ENCODE results near the gene FREM1.
A peak's percentile ranks its signal among the peaks of the same experiment; 100 is the strongest.

Gene FREM1

DNA sequence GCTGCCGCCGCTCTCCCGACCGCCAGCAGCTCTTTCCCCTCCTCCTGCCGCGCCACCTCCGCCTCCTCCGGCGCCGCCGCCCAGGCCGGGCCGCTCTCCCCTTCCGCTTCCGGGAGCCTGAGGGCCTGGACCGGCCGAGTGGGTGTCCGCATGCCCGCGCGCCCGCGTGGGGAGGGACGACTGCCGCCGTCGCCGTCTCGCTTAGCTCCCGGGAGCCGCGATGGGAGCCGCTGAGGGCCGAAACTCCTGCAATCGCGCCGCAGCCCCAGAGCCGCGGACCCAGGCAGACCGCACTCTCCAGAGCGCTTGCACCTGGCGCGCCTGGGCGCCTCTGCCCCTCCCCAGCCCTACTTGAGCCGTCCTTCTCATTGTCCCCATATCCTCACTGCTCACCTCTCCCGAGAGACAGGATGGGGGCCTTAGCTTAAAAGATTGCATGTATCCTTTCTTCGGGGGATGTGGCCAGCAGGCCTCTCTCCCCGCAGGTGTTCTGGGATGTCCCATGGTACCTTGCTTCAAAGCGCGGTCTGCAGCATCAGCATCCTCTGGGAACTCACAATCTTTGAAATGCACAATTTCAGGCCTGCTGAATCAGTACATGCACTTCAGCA lies 216.9 kb downstream of the FREM1 start, which contains the start of gene ZDHHC21:
ZDHHC21 (minus strand) TSS at position 182 of the 611 bp plus-strand sequence. CDS start 19,092 bp downstream, outside the sequence.
- DNase-seq: no peak

DNA sequence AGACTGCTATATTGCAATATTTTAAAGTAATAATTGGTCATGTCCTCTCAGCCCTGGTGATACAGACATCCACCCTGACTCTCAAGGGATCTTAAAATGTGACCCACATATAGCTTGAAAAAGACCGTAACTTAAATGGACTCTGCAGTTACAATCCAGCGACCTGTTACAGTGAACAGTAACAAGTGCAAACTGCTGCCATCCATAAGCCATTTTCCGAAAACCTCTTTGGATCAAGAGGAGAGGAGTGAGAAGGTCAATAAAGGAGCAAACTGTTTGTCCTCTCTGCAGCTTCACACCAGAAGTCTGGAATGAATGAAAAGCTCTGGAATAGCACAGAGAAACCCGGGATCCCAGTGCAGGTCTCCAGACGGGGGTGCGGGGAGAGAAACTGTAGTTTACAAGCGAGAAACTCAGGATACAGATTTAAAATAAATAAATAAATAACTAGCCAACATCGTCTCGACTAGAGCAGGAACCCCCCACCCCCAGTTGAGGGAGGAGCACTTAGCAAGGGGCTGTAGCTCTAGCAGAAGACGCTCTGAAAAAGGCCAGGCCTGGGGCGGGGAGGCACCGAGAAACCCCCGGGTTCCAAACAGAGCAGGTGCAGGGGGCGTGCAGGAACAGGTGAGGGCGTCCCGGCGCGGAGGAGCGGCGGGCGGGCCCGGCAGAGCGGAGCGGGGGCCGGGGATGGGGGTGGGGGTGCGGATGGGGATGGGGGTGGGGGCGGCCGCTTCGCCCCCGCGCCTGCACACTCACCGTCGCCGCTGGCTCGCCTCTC lies 217.6 kb downstream of the FREM1 start:
- DNase-seq: peak; percentile 28

DNA sequence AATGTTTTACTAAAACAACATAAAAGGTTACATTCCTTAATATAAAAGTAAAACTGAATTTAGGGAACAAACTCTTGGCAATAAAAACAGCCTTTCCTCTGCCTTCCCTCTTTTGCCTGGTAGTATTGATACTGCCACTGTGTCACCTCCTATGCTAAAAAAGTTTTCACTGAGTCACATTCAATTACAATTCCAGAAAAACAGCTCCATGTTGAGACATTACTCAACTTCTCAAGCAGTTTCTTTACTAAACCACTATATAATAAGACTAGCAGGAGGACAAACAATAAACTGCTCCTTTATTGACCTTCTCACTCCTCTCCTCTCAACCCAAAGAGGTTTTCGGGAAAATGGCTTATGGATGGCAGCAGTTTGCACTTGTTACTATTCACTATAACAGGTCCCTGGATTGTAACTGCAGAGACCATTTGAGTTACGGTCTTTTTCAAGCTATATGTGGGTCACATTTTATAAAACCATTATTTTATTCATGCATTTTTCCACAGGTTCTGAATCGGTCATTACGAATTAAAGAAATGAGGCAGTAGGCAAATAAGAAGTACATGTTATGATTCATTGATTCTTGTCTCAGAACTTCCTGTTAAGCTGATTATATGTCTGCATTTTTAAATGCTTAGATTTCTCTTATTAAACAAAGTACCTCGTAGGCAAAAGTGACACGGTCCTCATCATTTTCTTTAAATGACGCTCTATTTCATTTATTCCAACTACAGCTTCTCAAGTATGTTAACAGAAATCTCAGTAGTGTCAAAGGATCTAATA lies 219.1 kb downstream of the FREM1 start:
- DNase-seq: no peak

DNA sequence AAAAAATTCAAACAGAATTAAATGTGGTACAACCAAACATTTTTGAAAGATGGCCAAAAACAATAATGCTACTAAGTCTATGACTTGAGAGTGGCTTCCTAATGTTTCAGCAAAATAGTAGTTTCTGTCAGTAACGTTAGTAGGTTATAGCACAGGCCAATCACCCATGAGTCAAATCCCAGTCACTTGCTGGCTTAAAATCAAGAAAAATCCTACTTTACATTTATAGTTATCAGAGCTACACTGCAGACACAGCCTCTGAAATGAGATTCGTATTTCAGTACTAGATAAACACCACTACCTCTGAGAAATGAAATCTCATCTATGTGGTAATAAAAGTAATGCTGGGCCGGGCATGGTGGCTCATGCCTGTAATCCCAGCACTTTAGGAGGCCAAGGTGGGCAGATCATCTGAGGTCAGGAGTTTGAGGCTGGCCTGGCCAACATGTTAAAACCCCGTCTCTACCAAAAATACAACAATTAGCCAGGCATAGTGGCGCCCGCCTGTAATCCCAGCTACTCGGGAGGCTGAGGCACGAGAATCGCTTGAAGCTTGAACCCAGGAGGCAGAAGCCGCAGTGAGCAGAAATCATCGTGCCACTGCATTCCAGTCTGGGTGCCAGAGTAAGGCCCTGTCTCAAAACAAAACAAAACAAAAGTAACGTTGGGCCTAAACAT lies 223.0 kb downstream of the FREM1 start:
- no peak for DNase-seq

DNA sequence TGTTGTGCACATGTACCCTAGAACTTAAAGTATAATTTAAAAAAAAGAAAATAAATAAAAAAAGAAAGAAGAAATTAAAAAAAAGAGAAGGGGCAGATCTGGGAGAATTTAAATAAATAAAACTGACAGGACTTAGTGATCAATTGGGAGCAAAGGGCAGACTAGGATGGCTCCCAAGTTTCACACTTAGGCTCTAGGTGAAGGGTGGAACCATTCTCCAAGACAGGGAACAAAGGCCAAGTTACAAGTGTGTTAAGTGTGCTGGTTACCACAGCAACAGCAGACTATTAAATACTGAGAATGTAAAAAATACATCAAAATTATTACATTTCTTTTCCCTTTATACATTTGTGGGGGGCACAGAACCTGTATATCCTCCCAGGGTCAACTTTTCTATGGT lies 224.1 kb downstream of the FREM1 start:
- no peak for DNase-seq
